LNCaP clone FGC (cell line): ENCODE measurements around the gene ELAVL4.

Experiments
- DNase-seq: peaks from one replicate; pipeline ENCODE4 v3.0.0-alpha.2; 2011; ENCODE audit warnings: low read depth
- H3K4me3 ChIP-seq: 2 replicates; pipeline ENCODE4 v1.5.1; 2011; ENCODE audit warnings: mild to moderate bottlenecking, low read depth, low read length, control low read depth
- CTCF ChIP-seq: IDR thresholded peaks from 2 replicates; pipeline ENCODE4 v1.5.1; 2012; ENCODE audit warnings: mild to moderate bottlenecking; ENCODE audit not compliant: control insufficient read depth, insufficient read depth; ENCODE audit errors: extremely low read depth

ELAVL4 gene

GRCh38 chr1:50236656-50237055 is 127.9 kb downstream of the ELAVL4 start:
- H3K4me3 ChIP-seq = no peak overlapping the region
- TF ChIP-seq CTCF = no peak
- no peak for DNase-seq

- no peak for DNase-seq
- H3K4me3 ChIP-seq = no peak overlapping the region
- no peak for TF ChIP-seq CTCF
Observed at GRCh38 chr1:50237056-50237455, 128.3 kb downstream of the ELAVL4 start.

- no peak for DNase-seq
- H3K4me3 ChIP-seq = no peak overlapping the region
Observed at GRCh38 chr1:50243939-50244338, 135.2 kb downstream of the ELAVL4 start.

GRCh38 chr1:50246869-50247268 is 138.1 kb downstream of the ELAVL4 start:
- no peak for DNase-seq
- no peak overlapping the region for H3K4me3 ChIP-seq
- TF ChIP-seq CTCF = no peak

More at GRCh38 chr1:50243939-50244338, 135.2 kb downstream of the ELAVL4 start:
- TF ChIP-seq CTCF = no peak

- no peak for TF ChIP-seq CTCF
- no peak for DNase-seq
- no peak overlapping the region for H3K4me3 ChIP-seq
Observed at GRCh38 chr1:50251702-50252101, 143.0 kb downstream of the ELAVL4 start.

- H3K4me3 ChIP-seq = no peak overlapping the region
- TF ChIP-seq CTCF = no peak
- DNase-seq = no peak
Observed at GRCh38 chr1:50252196-50252595, 143.5 kb downstream of the ELAVL4 start.
